ENCODE measurements around the gene SLC30A1. TPM values are rescaled to one million over a fixed set of nuclear protein-coding genes. Genes with fewer than 3 reads are reported as not detected.

Gene SLC30A1
- total and polyA plus RNA-seq, 2 of the 13 experiments (the other 11 are each of a cell fraction or from before 2014, with no cell fraction given) = 5.9 to 24.4 TPM

DNA sequence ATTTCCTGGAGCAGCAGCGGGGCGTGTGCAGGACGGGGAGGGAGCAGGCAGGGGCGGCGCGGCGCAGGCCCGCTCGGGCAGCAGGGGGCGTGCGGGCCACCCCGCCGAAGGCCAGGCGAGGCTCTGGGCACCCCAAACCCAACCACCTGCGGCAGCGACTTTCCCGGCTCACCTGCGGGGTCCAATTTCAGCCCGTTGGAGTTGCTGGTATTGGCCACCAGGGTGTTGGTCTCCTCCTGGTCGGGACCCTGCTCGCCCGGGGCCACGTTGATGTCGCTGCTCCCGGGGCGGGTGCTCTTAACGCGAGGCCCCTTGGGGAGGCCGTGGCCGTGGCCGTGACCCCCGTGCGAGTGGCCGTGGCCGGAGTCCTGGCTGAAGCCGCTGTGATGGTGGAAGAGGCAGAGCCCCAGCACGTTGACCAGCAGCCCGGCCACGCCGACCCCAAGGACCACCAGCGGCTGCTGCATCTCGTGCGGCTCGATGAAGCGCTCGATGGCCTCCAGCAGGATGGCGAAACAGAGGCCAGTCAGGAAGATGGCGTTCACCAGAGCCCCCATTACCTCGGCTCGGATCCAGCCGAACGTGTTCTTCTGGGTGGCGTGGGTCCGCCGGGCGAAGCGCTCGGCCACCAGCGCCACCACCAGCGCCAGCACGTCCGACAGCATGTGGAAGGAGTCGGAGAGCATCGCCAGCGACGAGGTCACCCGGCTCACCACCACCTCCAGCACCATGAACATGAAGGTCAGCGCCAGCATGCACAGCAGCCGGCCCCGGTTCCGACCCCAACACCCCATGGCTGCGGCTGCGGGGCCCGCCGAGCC lies 932 bp downstream of the SLC30A1 start (continued):
- TF ChIP-seq ZNF577 (CRISPR knock-in tag; IDR thresholded peaks at IDR 0.05; ENCODE audit: borderline replicate concordance, low read depth) = no peak
- TF ChIP-seq, protein P1, sequence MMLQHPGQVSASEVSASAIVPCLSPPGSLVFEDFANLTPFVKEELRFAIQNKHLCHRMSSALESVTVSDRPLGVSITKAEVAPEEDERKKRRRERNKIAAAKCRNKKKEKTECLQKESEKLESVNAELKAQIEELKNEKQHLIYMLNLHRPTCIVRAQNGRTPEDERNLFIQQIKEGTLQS (CRISPR knock-in tag; IDR thresholded peaks at IDR 0.05) = no peak; the same call in 1 of the 2 replicates
- TF ChIP-seq, protein P2, sequence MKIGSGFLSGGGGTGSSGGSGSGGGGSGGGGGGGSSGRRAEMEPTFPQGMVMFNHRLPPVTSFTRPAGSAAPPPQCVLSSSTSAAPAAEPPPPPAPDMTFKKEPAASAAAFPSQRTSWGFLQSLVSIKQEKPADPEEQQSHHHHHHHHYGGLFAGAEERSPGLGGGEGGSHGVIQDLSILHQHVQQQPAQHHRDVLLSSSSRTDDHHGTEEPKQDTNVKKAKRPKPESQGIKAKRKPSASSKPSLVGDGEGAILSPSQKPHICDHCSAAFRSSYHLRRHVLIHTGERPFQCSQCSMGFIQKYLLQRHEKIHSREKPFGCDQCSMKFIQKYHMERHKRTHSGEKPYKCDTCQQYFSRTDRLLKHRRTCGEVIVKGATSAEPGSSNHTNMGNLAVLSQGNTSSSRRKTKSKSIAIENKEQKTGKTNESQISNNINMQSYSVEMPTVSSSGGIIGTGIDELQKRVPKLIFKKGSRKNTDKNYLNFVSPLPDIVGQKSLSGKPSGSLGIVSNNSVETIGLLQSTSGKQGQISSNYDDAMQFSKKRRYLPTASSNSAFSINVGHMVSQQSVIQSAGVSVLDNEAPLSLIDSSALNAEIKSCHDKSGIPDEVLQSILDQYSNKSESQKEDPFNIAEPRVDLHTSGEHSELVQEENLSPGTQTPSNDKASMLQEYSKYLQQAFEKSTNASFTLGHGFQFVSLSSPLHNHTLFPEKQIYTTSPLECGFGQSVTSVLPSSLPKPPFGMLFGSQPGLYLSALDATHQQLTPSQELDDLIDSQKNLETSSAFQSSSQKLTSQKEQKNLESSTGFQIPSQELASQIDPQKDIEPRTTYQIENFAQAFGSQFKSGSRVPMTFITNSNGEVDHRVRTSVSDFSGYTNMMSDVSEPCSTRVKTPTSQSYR (CRISPR knock-in tag; IDR thresholded peaks at IDR 0.05; ENCODE audit: borderline replicate concordance) = no peak
- TF ChIP-seq, protein P3, sequence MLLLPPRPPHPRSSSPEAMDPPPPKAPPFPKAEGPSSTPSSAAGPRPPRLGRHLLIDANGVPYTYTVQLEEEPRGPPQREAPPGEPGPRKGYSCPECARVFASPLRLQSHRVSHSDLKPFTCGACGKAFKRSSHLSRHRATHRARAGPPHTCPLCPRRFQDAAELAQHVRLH (CRISPR knock-in tag; IDR thresholded peaks at IDR 0.05; ENCODE audit: borderline replicate concordance, low read depth) = peak; percentile 63; the same call in 1 of the 2 replicates
- TF ChIP-seq, protein P4, sequence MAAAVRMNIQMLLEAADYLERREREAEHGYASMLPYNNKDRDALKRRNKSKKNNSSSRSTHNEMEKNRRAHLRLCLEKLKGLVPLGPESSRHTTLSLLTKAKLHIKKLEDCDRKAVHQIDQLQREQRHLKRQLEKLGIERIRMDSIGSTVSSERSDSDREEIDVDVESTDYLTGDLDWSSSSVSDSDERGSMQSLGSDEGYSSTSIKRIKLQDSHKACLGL (CRISPR knock-in tag; IDR thresholded peaks at IDR 0.05) = peak; percentile 77
- peak; percentile 69; the same call in 1 of the 2 replicates for TF ChIP-seq TSC22D2 (CRISPR knock-in tag; IDR thresholded peaks at IDR 0.05; ENCODE audit: borderline replicate concordance)
- peak; percentile 49; the same call in 1 of the 2 replicates for TF ChIP-seq ZNF138 (CRISPR knock-in tag; IDR thresholded peaks at IDR 0.05; ENCODE audit: low read depth)
- TF ChIP-seq GPN1 (CRISPR knock-in tag; IDR thresholded peaks at IDR 0.05; ENCODE audit: borderline replicate concordance) = no peak
- TF ChIP-seq, protein P5, sequence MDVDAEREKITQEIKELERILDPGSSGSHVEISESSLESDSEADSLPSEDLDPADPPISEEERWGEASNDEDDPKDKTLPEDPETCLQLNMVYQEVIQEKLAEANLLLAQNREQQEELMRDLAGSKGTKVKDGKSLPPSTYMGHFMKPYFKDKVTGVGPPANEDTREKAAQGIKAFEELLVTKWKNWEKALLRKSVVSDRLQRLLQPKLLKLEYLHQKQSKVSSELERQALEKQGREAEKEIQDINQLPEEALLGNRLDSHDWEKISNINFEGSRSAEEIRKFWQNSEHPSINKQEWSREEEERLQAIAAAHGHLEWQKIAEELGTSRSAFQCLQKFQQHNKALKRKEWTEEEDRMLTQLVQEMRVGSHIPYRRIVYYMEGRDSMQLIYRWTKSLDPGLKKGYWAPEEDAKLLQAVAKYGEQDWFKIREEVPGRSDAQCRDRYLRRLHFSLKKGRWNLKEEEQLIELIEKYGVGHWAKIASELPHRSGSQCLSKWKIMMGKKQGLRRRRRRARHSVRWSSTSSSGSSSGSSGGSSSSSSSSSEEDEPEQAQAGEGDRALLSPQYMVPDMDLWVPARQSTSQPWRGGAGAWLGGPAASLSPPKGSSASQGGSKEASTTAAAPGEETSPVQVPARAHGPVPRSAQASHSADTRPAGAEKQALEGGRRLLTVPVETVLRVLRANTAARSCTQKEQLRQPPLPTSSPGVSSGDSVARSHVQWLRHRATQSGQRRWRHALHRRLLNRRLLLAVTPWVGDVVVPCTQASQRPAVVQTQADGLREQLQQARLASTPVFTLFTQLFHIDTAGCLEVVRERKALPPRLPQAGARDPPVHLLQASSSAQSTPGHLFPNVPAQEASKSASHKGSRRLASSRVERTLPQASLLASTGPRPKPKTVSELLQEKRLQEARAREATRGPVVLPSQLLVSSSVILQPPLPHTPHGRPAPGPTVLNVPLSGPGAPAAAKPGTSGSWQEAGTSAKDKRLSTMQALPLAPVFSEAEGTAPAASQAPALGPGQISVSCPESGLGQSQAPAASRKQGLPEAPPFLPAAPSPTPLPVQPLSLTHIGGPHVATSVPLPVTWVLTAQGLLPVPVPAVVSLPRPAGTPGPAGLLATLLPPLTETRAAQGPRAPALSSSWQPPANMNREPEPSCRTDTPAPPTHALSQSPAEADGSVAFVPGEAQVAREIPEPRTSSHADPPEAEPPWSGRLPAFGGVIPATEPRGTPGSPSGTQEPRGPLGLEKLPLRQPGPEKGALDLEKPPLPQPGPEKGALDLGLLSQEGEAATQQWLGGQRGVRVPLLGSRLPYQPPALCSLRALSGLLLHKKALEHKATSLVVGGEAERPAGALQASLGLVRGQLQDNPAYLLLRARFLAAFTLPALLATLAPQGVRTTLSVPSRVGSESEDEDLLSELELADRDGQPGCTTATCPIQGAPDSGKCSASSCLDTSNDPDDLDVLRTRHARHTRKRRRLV (CRISPR knock-in tag; IDR thresholded peaks at IDR 0.05) = 0 out of 2 replicates have a peak, but pooled peaks have one; percentile 47
- TF ChIP-seq ZSCAN29 (CRISPR knock-in tag; conservative IDR thresholded peaks at IDR 0.05) = peak; percentile 46; the same call in 1 of the 2 replicates
- TF ChIP-seq, protein P6, sequence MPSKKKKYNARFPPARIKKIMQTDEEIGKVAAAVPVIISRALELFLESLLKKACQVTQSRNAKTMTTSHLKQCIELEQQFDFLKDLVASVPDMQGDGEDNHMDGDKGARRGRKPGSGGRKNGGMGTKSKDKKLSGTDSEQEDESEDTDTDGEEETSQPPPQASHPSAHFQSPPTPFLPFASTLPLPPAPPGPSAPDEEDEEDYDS (CRISPR knock-in tag; IDR thresholded peaks at IDR 0.05) = no peak
- TF ChIP-seq, protein P7, sequence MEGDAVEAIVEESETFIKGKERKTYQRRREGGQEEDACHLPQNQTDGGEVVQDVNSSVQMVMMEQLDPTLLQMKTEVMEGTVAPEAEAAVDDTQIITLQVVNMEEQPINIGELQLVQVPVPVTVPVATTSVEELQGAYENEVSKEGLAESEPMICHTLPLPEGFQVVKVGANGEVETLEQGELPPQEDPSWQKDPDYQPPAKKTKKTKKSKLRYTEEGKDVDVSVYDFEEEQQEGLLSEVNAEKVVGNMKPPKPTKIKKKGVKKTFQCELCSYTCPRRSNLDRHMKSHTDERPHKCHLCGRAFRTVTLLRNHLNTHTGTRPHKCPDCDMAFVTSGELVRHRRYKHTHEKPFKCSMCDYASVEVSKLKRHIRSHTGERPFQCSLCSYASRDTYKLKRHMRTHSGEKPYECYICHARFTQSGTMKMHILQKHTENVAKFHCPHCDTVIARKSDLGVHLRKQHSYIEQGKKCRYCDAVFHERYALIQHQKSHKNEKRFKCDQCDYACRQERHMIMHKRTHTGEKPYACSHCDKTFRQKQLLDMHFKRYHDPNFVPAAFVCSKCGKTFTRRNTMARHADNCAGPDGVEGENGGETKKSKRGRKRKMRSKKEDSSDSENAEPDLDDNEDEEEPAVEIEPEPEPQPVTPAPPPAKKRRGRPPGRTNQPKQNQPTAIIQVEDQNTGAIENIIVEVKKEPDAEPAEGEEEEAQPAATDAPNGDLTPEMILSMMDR (CRISPR knock-in tag; IDR thresholded peaks at IDR 0.05) = peak; percentile 84
- no peak for TF ChIP-seq FOXK2 (IDR thresholded peaks at IDR 0.05)
- no peak; the same call in 1 of the 2 replicates for TF ChIP-seq ZNF143 (CRISPR knock-in tag; IDR thresholded peaks at IDR 0.05)
- TF ChIP-seq KLF12 (CRISPR knock-in tag; IDR thresholded peaks at IDR 0.05; ENCODE audit: borderline replicate concordance) = no peak
- TF ChIP-seq NFE2L2 (IDR thresholded peaks at IDR 0.05; ENCODE audit: low read length) = no peak

Measured in HepG2 (cell line).